Measurements from ENCODE around the gene PTK6.
A peak's percentile ranks its signal among the peaks of the same experiment; 100 is the strongest.

Gene PTK6

GRCh38 chr20:63556873-63557478 is 19.8 kb upstream of the PTK6 start:
- no peak for TF ChIP-seq CTCF (IDR thresholded peaks at IDR 0.05; ENCODE audit: control insufficient read depth, insufficient read depth, low read depth, low read length, missing control alignments)
- H3K4me3 ChIP-seq (ENCODE audit: control insufficient read depth, low read depth, low read length): no peak overlapping the region

DNA sequence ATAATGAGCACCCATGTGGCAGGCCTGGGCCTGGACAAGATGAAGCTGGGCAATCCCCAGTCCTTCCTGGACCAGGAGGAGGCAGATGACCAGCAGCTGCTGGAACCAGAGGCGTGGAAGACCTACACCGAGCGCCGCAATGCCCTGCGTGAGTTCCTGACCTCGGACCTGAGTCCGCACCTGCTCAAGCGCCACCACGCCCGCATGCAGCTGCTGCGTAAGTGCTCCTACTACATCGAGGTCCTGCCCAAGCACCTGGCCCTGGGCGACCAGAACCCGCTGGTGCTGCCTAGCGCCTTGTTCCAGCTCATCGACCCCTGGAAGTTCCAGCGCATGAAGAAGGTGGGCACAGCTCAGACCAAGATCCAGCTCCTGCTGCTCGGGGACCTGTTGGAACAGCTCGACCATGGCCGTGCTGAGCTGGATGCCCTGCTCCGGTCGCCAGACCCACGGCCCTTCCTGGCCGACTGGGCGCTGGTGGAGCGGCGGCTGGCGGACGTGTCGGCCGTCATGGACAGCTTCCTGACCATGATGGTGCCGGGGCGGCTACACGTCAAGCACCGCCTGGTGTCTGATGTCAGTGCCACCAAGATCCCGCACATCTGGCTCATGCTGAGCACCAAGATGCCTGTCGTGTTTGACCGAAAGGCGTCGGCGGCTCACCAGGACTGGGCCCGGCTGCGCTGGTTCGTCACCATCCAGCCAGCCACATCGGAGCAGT is 18.6 kb upstream of the PTK6 start:
- H3K4me3 ChIP-seq (ENCODE audit: control insufficient read depth, low read depth, low read length): no peak overlapping the region
- TF ChIP-seq CTCF (IDR thresholded peaks at IDR 0.05; ENCODE audit: control insufficient read depth, insufficient read depth, low read depth, low read length, missing control alignments): no peak
- no peak for DNase-seq (ENCODE audit: low read depth)

More at GRCh38 chr20:63556873-63557478, 19.8 kb upstream of the PTK6 start:
- no peak for DNase-seq (ENCODE audit: low read depth)

- no peak for TF ChIP-seq CTCF (IDR thresholded peaks at IDR 0.05; ENCODE audit: control insufficient read depth, insufficient read depth, low read depth, low read length, missing control alignments)
- no peak for DNase-seq (ENCODE audit: low read depth)
- H3K4me3 ChIP-seq (ENCODE audit: control insufficient read depth, low read depth, low read length): peak overlapping the region; percentile 53; the same call in 1 of the 2 replicates
These were observed 17.4 kb upstream of the PTK6 start for GRCh38 chr20:63554361-63555278.

- peak within 1 kb of the TSS; percentile 53 for H3K4me3 ChIP-seq (ENCODE audit: control insufficient read depth, low read depth, low read length)
- no peak for TF ChIP-seq CTCF (IDR thresholded peaks at IDR 0.05; ENCODE audit: control insufficient read depth, insufficient read depth, low read depth, low read length, missing control alignments)
- no peak for DNase-seq (ENCODE audit: low read depth)
These were observed 16.7 kb upstream of the PTK6 start, which contains the start of gene FNDC11 for GRCh38 chr20:63553933-63554290. FNDC11 (plus strand) TSS chr20:63554159; CDS start chr20:63555664, 1,505 bp downstream.

DNA sequence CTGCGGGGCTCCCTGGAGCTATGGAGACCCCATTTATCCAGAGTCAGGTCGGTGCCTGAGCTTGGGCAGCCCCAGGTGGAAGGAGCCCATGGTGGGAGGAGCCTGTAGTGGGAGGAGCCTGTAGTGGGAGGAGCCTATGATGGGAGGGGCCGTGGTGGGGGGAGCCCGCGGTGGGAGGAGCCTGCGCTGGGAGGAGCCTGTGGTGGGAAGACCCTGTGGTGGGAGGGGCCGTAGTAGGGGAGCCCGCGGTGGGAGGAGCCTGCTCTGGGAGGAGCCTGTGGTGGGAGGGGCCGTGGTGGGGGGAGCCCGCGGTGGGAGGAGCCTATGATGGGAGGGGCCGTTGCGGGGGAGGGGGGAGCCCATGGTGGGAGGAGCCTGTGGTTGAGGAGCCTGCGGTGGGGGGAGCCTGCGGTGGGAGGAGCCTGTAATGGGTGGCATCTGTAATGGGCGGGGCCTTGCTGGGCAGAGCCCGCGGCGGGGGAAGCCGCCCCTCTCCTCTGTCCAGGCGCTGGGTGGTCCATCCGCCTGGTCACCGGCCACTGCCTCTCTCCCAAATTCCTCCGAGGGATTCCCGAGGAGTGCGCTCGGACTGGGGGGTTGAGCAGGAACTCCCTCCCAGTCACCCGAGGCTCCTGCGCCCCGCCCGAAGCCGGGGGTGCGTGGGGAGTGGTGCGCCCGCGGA is 16.2 kb upstream of the PTK6 start:
- H3K4me3 ChIP-seq (ENCODE audit: control insufficient read depth, low read depth, low read length): peak overlapping the region; percentile 53
- DNase-seq (ENCODE audit: low read depth): no peak
- no peak for TF ChIP-seq CTCF (IDR thresholded peaks at IDR 0.05; ENCODE audit: control insufficient read depth, insufficient read depth, low read depth, low read length, missing control alignments)
